ENCODE data around the gene ANKRD52. TPM values are rescaled to one million over a fixed set of nuclear protein-coding genes. Genes with fewer than 3 reads are reported as not detected.
"Not testable (repeated sequence)": the region's sequence is repeated elsewhere in the genome, so short reads cannot be mapped to it uniquely, and the experiment has no call there.

Gene ANKRD52
- total RNA-seq, 1 experiment from 2014 or later, result 46.3 TPM

- Mint-ChIP-seq H3K4me1 (ENCODE audit: insufficient read depth, unreplicated experiment) (peaks cover 8% of the 10 kb centered on the region), H3K36me3 (ENCODE audit: insufficient read depth, unreplicated experiment) (peaks cover 68% of the 10 kb centered on the region), H3K27me3 (ENCODE audit: insufficient read depth, unreplicated experiment) (no peaks in the 10 kb centered on the region), H3K4me3 (ENCODE audit: unreplicated experiment) (no peak overlapping the region), H3K27ac (ENCODE audit: low read depth, unreplicated experiment) (no peak overlapping the region), H3K9me3 (ENCODE audit: unreplicated experiment) (no peaks in the 10 kb centered on the region)
- no peak for DNase-seq (ENCODE audit: unreplicated experiment)
- no peak for TF ChIP-seq CTCF (IDR thresholded peaks at IDR 0.05; ENCODE audit: unreplicated experiment)
- CTCF ChIA-PET, result interaction anchor here (0.6 to 0.8 kb wide), 2 partner anchors 10 to 58 kb away, joined by 3 to 5 read pairs; no protein-coding TSS in a partner anchor
- no TSS peak for BruUV-seq (replicated peaks)
- intact Hi-C loops (cut with micrococcal nuclease), result no loop called here
- POLR2A ChIA-PET, result no interaction called here
Observed at GRCh38 chr12:56293795-56294194, 35.6 kb upstream of the ANKRD52 start.

- intact Hi-C loops (cut with micrococcal nuclease), result no loop called here
- H3K4me1 Mint-ChIP-seq (ENCODE audit: insufficient read depth, unreplicated experiment), result peaks cover 8% of the 10 kb centered on the region
- no peak for TF ChIP-seq CTCF (IDR thresholded peaks at IDR 0.05; ENCODE audit: unreplicated experiment)
- CTCF ChIA-PET, result interaction anchor here (0.6 to 1.3 kb wide), 2 partner anchors 31 to 97 kb away, joined by 4 to 7 read pairs; partner anchors contain the start of gene ANKRD52
- H3K27me3 Mint-ChIP-seq (ENCODE audit: insufficient read depth, unreplicated experiment), result no peaks in the 10 kb centered on the region
- H3K36me3 Mint-ChIP-seq (ENCODE audit: insufficient read depth, unreplicated experiment), result peaks cover 64% of the 10 kb centered on the region
- DNase-seq (ENCODE audit: unreplicated experiment), result no peak
- POLR2A ChIA-PET, result interaction anchor here (0.9 to 2.1 kb wide), 2 partner anchors 10 to 26 kb away, joined by 4 to 13 read pairs; partner anchors contain the start of gene CS
- no peak overlapping the region for H3K27ac Mint-ChIP-seq (ENCODE audit: low read depth, unreplicated experiment)
- no TSS peak for BruUV-seq (replicated peaks)
- no peak overlapping the region for H3K4me3 Mint-ChIP-seq (ENCODE audit: unreplicated experiment)
- no peaks in the 10 kb centered on the region for H3K9me3 Mint-ChIP-seq (ENCODE audit: unreplicated experiment)
Observed at GRCh38 chr12:56288705-56289387, 30.7 kb upstream of the ANKRD52 start.

- no peak for DNase-seq (ENCODE audit: unreplicated experiment)
- Mint-ChIP-seq H3K4me1 (ENCODE audit: insufficient read depth, unreplicated experiment) (peaks cover 3% of the 10 kb centered on the region), H3K4me3 (ENCODE audit: unreplicated experiment) (no peak overlapping the region), H3K27me3 (ENCODE audit: insufficient read depth, unreplicated experiment) (no peaks in the 10 kb centered on the region), H3K9me3 (ENCODE audit: unreplicated experiment) (no peaks in the 10 kb centered on the region), H3K36me3 (ENCODE audit: insufficient read depth, unreplicated experiment) (peaks cover 84% of the 10 kb centered on the region), H3K27ac (ENCODE audit: low read depth, unreplicated experiment) (no peak overlapping the region)
- no TSS peak for BruUV-seq (replicated peaks)
- CTCF ChIA-PET, result interaction anchor here (0.6 to 1.7 kb wide), 6 partner anchors 11 to 32 kb away, joined by 3 to 9 read pairs (median 4); partner anchors contain the start of gene COQ10A
- no peak for TF ChIP-seq CTCF (IDR thresholded peaks at IDR 0.05; ENCODE audit: unreplicated experiment)
- intact Hi-C loops (cut with micrococcal nuclease), result no loop called here
- POLR2A ChIA-PET, result interaction anchor here (1.0 to 5.4 kb wide), 2 partner anchors 12 to 168 kb away, joined by 3 to 27 read pairs; partner anchors contain the start of genes CS and ZC3H10
Observed at GRCh38 chr12:56286044-56286830, 28.1 kb upstream of the ANKRD52 start.

GRCh38 chr12:56284263-56284662 is 26.1 kb upstream of the ANKRD52 start:
- H3K4me1 Mint-ChIP-seq (ENCODE audit: insufficient read depth, unreplicated experiment); H3K27me3 Mint-ChIP-seq (ENCODE audit: insufficient read depth, unreplicated experiment); H3K9me3 Mint-ChIP-seq (ENCODE audit: unreplicated experiment); DNase-seq (ENCODE audit: unreplicated experiment); BruUV-seq (replicated peaks); intact Hi-C loops (cut with micrococcal nuclease); H3K27ac Mint-ChIP-seq (ENCODE audit: low read depth, unreplicated experiment); H3K4me3 Mint-ChIP-seq (ENCODE audit: unreplicated experiment): not testable (repeated sequence)
- ChIA-PET POLR2A (interaction anchor here (0.6 to 5.4 kb wide), 3 partner anchors 9 to 70 kb away, joined by 3 to 27 read pairs (median 3); partner anchors contain the start of gene CS), CTCF (interaction anchor here (0.9 to 1.7 kb wide), 2 partner anchors 17 to 32 kb away, joined by 4 to 9 read pairs; partner anchors contain the start of gene COQ10A)
- H3K36me3 Mint-ChIP-seq (ENCODE audit: insufficient read depth, unreplicated experiment), result peaks cover 87% of the 10 kb centered on the region

All from MCF 10A (cell line).